ENCODE results near the gene OPA3.
A peak's percentile ranks its signal among the peaks of the same experiment; 100 is the strongest.

The OPA3 gene

DNA sequence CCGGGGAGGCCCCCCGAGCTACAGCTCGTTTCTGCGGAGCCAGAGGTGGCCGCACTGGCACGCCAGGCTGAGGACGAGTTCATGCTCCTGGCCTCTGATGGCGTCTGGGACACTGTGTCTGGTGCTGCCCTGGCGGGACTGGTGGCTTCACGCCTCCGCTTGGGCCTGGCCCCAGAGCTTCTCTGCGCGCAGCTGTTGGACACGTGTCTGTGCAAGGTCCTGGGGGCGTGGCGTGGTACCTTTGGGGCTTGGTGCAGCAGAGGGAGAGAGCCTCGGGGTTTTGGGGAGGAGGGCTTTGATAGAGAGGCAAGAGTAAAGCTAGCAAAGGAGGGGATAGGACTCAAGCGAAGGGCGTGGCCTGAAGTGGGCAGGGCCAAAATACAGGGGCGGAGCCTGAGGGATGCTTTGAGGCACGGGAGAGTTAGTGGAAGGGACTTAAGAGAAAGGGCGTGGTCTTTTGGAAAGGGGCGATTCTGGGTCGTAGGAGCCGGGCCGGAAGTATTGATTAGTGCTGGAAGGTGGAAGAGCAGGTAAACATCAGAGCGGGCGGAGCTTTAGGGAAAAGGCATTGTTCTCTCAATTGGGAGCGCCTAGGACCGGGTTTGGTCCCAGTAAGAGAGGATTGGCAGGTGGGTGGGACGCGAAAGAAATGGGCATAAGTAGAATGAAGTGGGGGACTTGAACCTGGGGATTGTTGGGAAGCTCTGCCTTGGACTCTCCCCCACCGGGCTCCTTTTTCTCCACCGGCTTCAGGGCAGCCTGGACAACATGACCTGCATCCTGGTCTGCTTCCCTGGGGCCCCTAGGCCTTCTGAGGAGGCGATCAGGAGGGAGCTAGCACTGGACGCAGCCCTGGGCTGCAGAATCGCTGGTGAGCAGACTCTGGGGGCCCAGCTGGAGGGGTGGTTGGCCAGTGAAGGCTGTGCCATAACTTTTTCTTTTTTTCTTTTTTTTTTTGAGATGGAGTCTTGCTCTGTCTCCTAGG lies 85.1 kb downstream of the OPA3 start:
- DNase-seq: peak; percentile 78

DNA sequence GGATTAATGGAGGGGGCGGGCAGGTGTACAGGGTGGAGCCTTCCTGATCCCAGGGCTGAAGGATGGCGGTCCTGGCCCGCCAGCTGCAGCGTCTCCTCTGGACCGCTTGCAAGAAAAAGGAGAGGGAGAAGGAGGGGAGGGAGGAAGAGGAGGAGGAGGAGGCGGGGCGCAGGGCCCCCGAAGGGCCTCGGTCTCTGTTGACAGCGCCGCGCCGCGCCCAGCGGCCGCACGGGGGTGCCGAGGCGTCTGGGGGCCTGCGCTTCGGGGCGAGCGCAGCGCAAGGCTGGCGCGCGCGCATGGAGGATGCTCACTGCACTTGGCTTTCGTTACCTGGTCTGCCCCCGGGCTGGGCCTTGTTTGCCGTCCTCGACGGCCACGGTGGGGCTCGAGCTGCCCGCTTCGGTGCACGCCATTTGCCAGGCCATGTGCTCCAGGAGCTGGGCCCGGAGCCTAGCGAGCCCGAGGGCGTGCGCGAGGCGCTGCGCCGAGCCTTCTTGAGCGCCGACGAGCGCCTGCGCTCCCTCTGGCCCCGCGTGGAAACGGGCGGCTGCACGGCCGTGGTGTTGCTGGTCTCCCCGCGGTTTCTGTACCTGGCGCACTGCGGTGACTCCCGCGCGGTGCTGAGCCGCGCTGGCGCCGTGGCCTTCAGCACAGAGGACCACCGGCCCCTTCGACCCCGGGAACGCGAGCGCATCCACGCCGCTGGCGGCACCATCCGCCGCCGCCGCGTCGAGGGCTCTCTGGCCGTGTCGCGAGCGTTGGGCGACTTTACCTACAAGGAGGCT lies 86.0 kb downstream of the OPA3 start, which contains the start of gene PPM1N:
Gene PPM1N (plus strand): TSS at position 33 of the 785 bp plus-strand sequence. CDS start 30 bp downstream, at position 63.
- DNase-seq: peak; percentile 73

DNA sequence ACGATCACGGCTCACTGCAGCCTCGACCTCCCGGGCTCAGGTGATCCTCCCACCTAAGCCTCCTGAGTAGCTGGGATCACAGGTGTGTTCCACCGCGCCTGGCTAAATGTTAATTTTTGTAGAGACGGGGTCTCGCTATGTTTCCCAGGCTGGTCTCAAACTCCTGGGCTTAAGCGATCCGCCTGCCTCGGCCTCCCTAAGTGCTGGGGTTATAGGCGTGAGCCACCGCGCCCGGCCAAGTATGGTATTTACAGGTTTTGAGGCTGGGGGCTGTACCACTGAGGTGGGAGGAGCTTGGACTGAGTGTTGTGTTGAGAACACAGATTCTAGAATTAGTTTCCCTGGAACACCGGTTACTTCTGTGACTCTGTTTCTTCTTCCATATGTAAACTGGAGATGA lies 86.8 kb downstream of the OPA3 start:
- no peak for DNase-seq

DNA sequence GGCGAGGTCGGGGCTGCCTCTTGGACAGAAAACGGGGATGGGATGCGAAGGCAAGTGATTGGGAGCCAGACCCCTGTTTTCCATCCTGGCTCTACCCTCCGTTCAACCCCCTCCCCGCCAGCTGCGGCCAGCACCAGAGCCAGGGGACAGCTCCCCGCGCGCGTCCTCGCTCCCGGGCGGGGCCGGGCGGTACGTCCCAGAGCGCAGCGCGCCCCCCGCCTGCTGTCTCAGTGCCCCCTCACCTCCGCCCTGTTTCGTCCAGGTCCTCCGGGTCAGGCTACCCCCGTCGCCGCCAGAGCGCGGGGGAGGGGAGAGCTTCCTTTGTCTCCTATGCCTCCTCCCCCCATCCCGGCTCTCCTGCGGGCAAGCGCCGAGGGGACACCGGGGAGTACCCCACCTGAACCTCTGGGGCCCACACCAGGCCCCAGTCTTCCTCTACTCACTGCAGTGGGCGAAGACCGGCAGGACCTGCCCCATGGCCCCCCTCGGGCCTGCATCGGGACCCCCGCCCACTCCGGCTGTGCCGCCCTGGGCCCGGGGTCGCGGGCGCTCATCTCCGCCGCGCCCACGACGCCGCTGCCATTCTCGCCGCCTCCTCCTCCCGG lies 88.2 kb downstream of the OPA3 start:
- peak; percentile 54 for DNase-seq

DNA sequence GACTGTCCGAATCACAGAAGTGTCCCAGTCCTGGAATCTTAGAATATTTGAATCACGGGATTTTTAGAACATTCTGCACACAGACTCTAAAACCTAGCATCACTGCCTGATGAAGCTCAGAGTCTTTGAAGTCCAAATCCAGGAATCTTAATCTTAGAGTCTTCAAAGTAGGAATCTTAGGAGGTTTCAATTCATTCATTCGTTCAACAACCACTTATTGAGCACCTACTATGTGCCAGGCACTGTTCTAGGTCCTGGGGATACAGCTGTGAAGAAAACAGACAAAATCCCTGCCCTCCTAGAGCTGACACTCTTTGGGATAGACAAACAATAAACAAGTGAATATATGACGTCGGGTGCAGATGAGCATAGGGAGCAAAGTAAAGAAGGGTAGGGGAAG lies 89.4 kb downstream of the OPA3 start:
- no peak for DNase-seq

DNA sequence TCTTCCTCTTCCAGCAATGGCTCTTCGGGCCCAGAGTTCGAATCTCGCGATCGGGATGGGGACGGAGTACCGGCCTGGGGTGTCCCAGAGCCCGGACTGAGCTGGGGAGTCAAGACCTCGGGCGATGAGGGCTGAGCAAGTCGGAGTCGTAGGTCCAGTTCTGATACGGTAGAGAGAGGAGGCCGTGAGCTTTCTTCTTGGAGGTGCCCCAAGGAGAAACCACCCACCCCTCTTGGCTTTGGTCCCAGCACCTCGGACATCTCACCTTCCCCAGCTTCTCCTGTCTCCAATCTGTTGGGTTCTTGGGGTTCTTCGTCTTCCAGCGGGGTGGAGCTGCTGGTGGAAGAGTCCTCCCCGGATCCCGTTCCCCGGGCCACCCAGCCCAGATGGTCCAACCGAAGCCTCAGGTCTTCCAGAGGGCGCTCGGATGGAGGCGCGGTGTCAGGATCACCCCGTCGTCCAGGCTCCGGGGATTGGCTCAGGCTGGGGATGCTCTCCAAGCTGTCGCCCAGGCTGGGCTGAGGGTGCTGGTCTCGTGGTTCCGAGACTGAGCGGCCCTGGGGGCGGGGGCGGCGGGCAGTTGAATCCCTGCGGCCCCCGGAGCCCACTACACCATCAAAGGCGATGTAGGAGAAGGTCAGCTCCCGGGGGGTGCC lies 90.2 kb downstream of the OPA3 start:
- DNase-seq: no peak

DNA sequence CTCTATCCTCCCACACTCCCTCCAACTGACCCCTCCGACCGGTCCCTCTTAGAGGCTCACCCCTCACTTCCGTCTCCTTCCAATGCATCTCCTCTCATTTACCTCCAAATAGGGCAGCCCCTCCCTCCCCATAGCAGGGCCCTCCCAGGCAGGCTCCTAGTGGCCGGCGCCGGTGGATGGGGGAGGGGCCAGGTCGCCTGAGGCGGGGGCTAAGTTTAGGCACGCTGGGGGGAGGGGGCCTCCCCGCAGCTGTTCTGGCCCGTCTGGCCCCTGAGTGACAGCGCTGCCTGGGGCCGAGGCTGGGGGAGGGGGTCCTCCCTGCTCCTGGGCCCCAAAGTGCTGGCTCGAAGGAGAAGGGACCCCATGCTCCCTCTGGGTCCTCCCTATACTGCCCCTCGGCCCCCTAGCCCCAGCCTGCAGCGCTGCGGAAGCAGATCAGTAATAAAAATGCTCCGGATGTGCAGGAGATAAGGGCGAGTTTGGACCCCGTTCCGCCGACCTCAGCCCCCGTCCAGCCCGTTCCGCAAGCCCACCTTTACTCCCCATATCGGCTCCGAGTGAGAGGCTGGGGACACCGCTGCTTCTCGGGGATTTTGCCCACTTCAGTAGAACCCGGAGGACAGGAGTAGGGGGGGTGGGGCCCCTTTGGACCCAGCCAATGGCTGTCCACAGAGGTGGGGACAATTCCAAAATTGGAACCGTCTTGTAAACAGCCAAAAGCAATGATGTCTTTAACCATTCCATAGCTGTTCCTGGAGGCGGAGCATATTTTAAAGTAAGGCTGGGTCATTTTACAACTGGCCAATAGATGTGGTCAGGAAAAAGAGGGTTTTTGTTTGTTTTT lies 91.8 kb downstream of the OPA3 start:
- DNase-seq: no peak

DNA sequence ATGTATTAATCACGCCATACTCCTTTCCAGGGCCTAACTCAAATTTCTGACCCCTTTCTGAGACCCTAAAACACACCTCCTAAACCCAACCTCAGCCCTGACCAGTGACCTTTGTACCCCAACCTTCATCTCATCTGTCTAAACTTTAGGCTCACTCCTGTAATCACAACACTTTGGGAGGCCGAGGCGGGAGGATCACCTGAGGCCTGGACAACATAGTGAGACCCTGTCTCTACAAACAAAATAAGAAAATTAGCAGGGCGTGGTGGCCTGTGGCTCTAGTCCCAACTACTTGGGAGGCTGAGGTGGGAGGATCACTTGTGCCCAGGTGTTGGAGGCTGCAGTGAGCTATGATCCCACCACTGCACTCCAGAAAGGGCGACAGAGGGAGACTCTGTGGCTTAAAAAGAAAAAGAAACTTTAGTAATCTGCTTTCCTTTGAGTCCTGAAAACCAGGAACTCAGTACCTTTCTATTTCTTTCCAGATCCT lies 92.4 kb downstream of the OPA3 start:
- DNase-seq: no peak

DNA sequence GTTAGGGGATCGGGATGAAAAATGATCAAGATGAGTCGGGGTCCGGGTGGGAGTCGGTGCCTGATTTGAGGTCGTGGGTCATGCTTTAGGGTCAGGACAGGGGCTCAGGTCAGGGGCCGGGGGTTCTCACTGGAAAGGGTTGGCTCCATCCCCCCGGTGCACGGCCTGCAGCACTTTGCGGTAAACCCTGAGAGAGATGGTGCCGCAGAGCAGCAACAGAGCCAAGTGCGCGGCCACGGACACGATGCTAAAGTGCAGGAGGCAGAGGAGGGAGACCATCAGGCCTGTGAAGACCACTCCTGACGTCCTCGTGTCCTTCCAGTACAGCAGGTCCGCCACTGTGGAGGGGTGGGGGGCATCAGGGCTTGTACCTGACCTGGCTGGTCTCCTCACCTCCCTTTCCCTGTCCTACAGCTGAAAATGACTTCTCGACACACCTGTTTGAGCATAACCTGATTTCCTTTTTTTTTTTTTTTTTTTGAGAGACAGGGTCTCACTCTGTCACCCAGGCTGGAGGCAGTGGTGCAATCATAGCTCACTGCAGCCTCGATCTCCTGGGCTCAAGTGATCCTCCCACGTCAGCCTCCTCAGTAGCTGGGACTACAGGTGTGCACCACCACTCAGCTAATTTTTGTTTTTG lies 95.3 kb downstream of the OPA3 start:
- no peak for DNase-seq

DNA sequence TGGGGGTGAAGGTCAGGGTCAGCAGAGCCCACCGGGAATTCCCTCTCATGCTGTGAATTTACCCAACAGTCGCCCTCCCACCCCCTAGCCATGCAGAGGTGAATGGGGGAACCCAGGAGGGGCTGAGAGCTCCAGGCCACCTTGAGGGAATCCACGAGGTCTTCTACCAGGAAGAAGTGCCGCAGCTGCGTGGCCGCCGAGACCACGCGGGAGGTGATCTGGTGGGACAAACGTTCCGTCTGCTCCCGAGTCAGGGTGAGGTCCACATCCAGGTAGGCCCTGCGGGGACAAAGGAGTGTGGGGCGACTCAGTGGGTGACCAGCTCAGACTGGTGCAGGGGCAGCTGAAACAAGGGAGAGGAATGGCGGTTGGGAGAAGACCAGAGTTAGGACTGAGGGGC lies 95.9 kb downstream of the OPA3 start:
- DNase-seq: no peak

DNA sequence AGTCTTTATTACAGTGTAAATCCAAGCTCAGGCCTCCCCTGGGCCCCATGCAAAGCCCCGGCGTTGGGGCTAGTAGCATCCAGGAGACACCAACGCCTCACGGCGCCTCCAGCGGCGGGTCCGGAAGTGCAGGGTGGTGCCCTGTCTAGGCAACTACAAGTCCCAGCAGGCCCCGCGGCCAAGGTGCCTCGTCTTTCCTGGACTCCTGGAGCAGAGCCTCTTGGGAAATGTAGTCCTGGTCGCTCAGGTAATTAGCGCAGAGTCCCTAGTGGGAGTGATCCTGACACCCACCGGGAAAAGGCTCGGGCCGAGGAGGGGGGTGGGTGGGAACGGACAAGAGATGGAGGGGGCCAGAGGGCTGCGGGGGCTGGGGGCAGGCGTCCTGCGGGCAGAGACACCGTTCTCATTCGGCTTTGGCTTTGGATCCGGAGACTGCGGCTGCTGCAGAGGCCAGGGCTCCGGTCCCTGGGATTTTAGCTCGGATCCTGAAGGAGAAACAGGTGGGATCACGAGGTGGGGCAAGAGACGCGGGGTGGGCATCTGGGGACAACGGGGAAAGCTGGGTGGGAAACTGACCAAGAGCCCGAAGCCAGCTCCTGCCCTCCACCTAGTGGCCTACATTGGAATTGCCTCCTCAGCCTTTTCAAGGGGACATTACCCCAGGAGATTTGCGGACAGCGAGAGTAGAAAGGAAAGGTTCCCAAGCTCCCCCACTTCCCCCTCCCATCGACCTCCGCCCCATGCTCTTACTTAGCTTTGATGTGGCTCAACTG lies 99.1 kb downstream of the OPA3 start:
- peak; percentile 96 for DNase-seq

DNA sequence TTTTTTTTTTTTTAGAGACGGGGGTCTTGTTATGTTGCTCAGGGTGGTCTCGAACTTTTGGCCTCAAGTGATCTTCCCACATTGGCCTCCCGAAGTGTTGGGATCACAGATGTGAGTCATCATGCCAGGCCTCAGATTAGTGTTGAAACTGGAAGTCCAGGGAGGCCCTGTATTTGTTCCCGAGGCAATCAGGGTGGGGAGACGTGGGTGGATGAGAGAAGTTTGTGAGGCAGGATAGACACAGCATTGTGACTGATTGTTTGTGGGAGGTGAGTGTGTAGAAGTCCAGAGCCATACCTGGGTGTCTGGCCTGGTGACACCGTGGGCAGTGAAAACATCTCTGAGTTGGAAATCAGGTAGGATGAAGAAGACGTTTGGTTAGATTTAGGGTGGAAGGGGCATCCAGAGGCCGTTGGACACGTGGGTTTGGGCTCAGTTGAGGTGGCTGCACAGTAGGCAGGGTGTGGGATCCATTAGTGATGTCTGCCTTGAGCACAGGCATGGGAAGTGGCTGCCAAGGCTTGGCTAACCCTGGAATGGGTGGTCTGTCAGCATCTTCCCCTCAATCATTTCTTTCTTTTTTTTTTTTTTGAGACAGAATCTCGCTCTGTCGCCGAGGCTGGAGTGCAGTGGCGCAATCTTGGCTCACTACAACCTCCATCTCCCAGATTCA lies 100.2 kb downstream of the OPA3 start:
- DNase-seq: no peak

DNA sequence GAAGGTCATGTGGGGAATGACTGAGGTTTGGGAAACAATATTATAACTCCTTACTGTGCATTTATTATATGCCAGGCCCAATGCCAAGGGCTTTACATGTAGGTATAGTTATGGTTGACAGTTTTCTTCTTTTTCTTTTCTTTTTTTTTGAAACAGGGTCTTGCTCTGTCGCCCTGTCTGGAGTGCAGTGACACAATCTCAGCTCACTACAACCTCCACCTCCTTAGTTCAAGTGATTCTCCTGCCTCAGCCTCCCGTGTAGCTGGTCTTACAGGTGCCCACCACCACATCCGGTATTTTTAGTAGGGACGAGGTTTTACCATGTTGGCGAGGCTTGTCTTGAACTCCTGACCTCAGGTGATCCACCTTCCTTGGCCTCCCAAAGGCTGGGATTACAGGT lies 101.6 kb downstream of the OPA3 start:
- DNase-seq: no peak

DNA sequence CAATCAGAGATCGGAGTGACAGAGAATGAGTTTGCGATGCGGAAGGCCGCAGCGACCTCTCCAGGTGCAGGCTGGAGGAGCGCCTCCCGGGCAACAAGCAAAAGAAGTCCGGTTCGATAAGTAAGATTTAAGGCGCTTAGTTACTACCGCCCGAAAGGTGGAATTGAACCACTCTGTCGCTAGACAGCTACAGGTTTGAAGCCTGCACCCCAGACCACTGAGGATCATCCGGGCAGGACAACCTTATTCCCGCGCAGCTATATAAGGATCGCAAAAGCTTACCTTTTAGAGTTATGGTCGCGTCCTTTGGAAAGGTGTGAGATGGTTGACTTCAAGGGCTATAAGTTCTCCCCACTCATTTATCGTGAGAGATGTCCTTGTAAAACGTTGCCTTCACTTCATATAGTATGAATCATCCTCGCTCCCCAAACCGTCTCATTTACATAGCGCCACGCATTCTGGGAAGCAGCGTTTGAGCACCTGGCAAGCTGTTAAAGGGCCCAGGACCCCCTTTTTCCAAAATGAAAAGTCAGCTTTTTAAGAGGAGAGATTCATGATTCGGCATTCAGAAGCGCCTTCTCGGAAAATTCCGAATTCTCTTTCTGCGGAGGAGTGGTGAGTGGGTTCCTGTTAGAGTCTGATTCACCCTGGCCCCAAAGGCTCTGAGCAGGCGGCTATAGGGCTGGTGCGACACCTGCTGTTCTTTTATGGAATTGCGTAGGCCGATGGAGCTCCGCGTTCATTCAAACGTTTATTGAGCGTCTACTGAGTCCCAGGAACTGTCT lies 106.0 kb downstream of the OPA3 start:
- DNase-seq: peak; percentile 93

DNA sequence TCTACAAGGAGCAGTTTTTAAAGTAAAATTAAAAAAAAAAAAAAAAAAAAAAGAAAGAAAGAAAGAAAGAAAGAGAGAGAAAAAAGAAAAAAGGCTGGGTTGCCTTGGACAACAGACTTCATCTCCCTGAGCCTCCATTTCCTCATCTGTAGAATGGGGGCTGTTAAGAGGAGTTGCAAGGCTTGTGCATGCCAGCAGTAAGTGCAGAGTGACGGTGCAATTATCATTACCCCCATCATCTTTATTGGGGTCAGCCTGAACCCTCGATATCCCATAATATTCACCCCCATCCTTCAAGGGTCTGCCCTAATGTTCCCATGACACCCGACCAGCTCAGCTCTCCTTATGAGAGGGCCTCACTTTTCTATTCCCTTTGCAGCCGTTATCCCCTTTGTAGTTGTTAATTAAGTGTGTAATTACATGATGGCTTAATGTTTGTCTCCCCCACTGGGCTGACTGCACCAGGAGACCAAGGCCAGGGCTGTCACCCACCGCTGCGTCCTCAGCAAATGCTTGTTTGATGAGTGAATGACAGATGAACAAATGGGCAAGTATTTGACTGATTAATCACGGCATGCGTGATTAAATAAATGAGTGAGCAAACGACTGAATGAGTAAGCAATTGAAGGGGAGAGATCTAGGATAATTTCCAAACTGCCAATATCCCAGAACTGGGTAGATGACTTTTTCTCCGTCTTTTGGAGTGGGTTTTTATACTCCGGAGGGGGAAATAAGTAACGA lies 106.7 kb downstream of the OPA3 start:
- DNase-seq: peak; percentile 74
